Activated CD4-positive, alpha-beta T cell treated with anti-CD3 and anti-CD28 coated beads for 4 hours (primary cell): ENCODE measurements around the gene ORC3.
A peak's percentile ranks its signal among the peaks of the same experiment; 100 is the strongest.
"Not testable (repeated sequence)": the region's sequence is repeated elsewhere in the genome, so short reads cannot be mapped to it uniquely, and the experiment has no call there.

Experiments used
- DNase-seq, 2 donors: peaks; one replicate each; pipeline ENCODE4 v3.0.0-alpha.2; 2020

The ORC3 gene

GRCh38 chr6:87700397-87701343 lies 110.7 kb downstream of the ORC3 start:
- peak; percentile 38 to 40 for DNase-seq

GRCh38 chr6:87701344-87701675 lies 111.4 kb downstream of the ORC3 start:
- DNase-seq: peak in 1 of 2 donors; percentile 9

- DNase-seq: peak; percentile 95 to 96
These were observed 112.0 kb downstream of the ORC3 start, which contains the start of gene AKIRIN2 for GRCh38 chr6:87701676-87702588. TSS of gene AKIRIN2 (minus strand) at chr6:87702233. CDS start at chr6:87701684, 549 bp downstream.

GRCh38 chr6:87702589-87702945 lies 112.6 kb downstream of the ORC3 start:
- no peak for DNase-seq

GRCh38 chr6:87703039-87703438 lies 113.1 kb downstream of the ORC3 start:
- DNase-seq: not testable (repeated sequence)

GRCh38 chr6:87705070-87705691 lies 115.2 kb downstream of the ORC3 start:
- DNase-seq: no peak

- no peak for DNase-seq
These were observed 116.4 kb downstream of the ORC3 start for GRCh38 chr6:87706187-87706966.

- not testable (repeated sequence) for DNase-seq
These were observed 118.9 kb downstream of the ORC3 start for GRCh38 chr6:87708581-87709427.

GRCh38 chr6:87710090-87710489 lies 120.2 kb downstream of the ORC3 start:
- no peak for DNase-seq

- not testable (repeated sequence) for DNase-seq
These were observed 122.8 kb downstream of the ORC3 start for GRCh38 chr6:87712713-87713112.

- DNase-seq: no peak
These were observed 124.3 kb downstream of the ORC3 start for GRCh38 chr6:87714093-87714842.
